SK-N-MC (cell line): Measurements from ENCODE around the gene STRIT1.

Experiments
- DNase-seq: peaks from one replicate; pipeline ENCODE4 v3.0.0-alpha.2; 2011; ENCODE audit warnings: low read depth, low spot score
- H3K27ac ChIP-seq: fragments of 200-600 bp; sonication (generic); 2 replicates; pipeline ENCODE4 v1.5.1; 2016; ENCODE audit warnings: mixed run types
- H3K36me3 ChIP-seq: fragments of 200-600 bp; sonication (generic); 2 replicates; pipeline ENCODE4 v1.6.1; 2017; ENCODE audit warnings: antibody characterized with exemption, low read length, mixed read lengths; ENCODE audit not compliant: insufficient read depth
- H3K4me3 ChIP-seq: fragments of 200-600 bp; sonication (generic); 2 replicates; pipeline ENCODE4 v1.5.1; 2016
- H3K9ac ChIP-seq: fragments of 200-600 bp; sonication (generic); 2 replicates; pipeline ENCODE4 v1.8.0; 2017; ENCODE audit warnings: mixed run types, mixed read lengths; ENCODE audit not compliant: insufficient read length
- H3K9me3 ChIP-seq: fragments of 200-600 bp; sonication (generic); 2 replicates; pipeline ENCODE4 v1.6.1; 2017; ENCODE audit warnings: low read depth, mild to moderate bottlenecking, antibody characterized with exemption, low read length, moderate library complexity, mixed read lengths
- EZH2 ChIP-seq: fragments of 200-600 bp; sonication (generic); IDR thresholded peaks from one replicate; pipeline ENCODE4 v1.6.1; 2017; ENCODE audit warnings: antibody characterized with exemption
- FOXP2 ChIP-seq: optimal IDR thresholded peaks from 2 replicates; pipeline ENCODE3; 2011; ENCODE audit warnings: mild to moderate bottlenecking, moderate library complexity; ENCODE audit not compliant: insufficient read depth; ENCODE audit errors: extremely low read length, control extremely low read depth
- POLR2AphosphoS5 ChIP-seq: IDR thresholded peaks from 2 replicates; pipeline ENCODE4 v1.6.1; 2012; ENCODE audit warnings: mild to moderate bottlenecking, low read depth, low read length, borderline replicate concordance

STRIT1 gene

GRCh38 chr3:155320934-155321333 is 27.5 kb upstream of the STRIT1 start:
- Histone ChIP-seq H3K27ac (no peak overlapping the region), H3K4me3 (no peak overlapping the region), H3K36me3 (no peaks in the 10 kb centered on the region), H3K9me3 (no peaks in the 10 kb centered on the region), H3K9ac (no peak overlapping the region)
- no peak for DNase-seq
- TF ChIP-seq EZH2 (no peak), POLR2AphosphoS5 (no peak), FOXP2 (no peak)

- no peaks in the 10 kb centered on the region for H3K36me3 ChIP-seq
- H3K9ac ChIP-seq, result no peak overlapping the region
- H3K4me3 ChIP-seq, result no peak overlapping the region
- no peaks in the 10 kb centered on the region for H3K9me3 ChIP-seq
- no peak for TF ChIP-seq FOXP2
- no peak for DNase-seq
- no peak overlapping the region for H3K27ac ChIP-seq
These were observed 25.3 kb upstream of the STRIT1 start for GRCh38 chr3:155318740-155319139.

- TF ChIP-seq EZH2, result no peak
- DNase-seq, result no peak
- no peak overlapping the region for H3K9ac ChIP-seq
These were observed 23.7 kb upstream of the STRIT1 start for GRCh38 chr3:155317211-155317610.

GRCh38 chr3:155316426-155316825 is 22.9 kb upstream of the STRIT1 start:
- H3K27ac ChIP-seq, result no peak overlapping the region
- no peak overlapping the region for H3K9ac ChIP-seq
- no peak overlapping the region for H3K4me3 ChIP-seq
- DNase-seq, result no peak
- H3K9me3 ChIP-seq, result no peaks in the 10 kb centered on the region
- no peaks in the 10 kb centered on the region for H3K36me3 ChIP-seq
- TF ChIP-seq FOXP2, result no peak
- TF ChIP-seq EZH2, result no peak
- TF ChIP-seq POLR2AphosphoS5, result no peak

More at GRCh38 chr3:155317211-155317610, 23.7 kb upstream of the STRIT1 start:
- H3K9me3 ChIP-seq, result no peaks in the 10 kb centered on the region
- no peaks in the 10 kb centered on the region for H3K36me3 ChIP-seq
- no peak overlapping the region for H3K4me3 ChIP-seq
- H3K27ac ChIP-seq, result no peak overlapping the region

GRCh38 chr3:155313916-155314315 is 20.4 kb upstream of the STRIT1 start:
- TF ChIP-seq POLR2AphosphoS5 (no peak), EZH2 (no peak)
- Histone ChIP-seq H3K36me3 (no peaks in the 10 kb centered on the region), H3K27ac (peak overlapping the region; percentile 23; the same call in 1 of the 2 replicates), H3K9ac (no peak overlapping the region), H3K4me3 (no peak overlapping the region), H3K9me3 (no peaks in the 10 kb centered on the region)
- DNase-seq, result no peak

GRCh38 chr3:155313300-155313699 is 19.8 kb upstream of the STRIT1 start:
- DNase-seq, result no peak
- no peak for TF ChIP-seq EZH2
- no peak for TF ChIP-seq POLR2AphosphoS5
- TF ChIP-seq FOXP2, result no peak

GRCh38 chr3:155312781-155313180 is 19.3 kb upstream of the STRIT1 start:
- TF ChIP-seq FOXP2, result no peak
- TF ChIP-seq POLR2AphosphoS5, result no peak
- no peak for TF ChIP-seq EZH2
- Histone ChIP-seq H3K4me3 (no peak overlapping the region), H3K9ac (no peak overlapping the region), H3K36me3 (no peaks in the 10 kb centered on the region), H3K9me3 (no peaks in the 10 kb centered on the region), H3K27ac (peak overlapping the region; percentile 23; the same call in 1 of the 2 replicates)
- DNase-seq, result no peak

More at GRCh38 chr3:155313300-155313699, 19.8 kb upstream of the STRIT1 start:
- no peak overlapping the region for H3K9ac ChIP-seq
- H3K4me3 ChIP-seq, result no peak overlapping the region
- peak overlapping the region; percentile 23 for H3K27ac ChIP-seq
- H3K36me3 ChIP-seq, result no peaks in the 10 kb centered on the region
- H3K9me3 ChIP-seq, result no peaks in the 10 kb centered on the region

- Histone ChIP-seq H3K27ac (no peak overlapping the region), H3K9ac (no peak overlapping the region), H3K9me3 (no peaks in the 10 kb centered on the region), H3K4me3 (no peak overlapping the region), H3K36me3 (no peaks in the 10 kb centered on the region)
- no peak for DNase-seq
- TF ChIP-seq FOXP2, result no peak
- TF ChIP-seq EZH2, result no peak
- TF ChIP-seq POLR2AphosphoS5, result no peak
These were observed 16.1 kb upstream of the STRIT1 start for GRCh38 chr3:155309581-155309980.

- DNase-seq, result no peak
These were observed 15.3 kb upstream of the STRIT1 start for GRCh38 chr3:155308831-155309230.

GRCh38 chr3:155307183-155307582 is 13.7 kb upstream of the STRIT1 start:
- Histone ChIP-seq H3K36me3 (no peaks in the 10 kb centered on the region), H3K4me3 (no peak overlapping the region), H3K27ac (no peak overlapping the region), H3K9me3 (no peaks in the 10 kb centered on the region), H3K9ac (no peak overlapping the region)
- no peak for DNase-seq
- TF ChIP-seq EZH2 (no peak), FOXP2 (no peak), POLR2AphosphoS5 (no peak)

More at GRCh38 chr3:155308831-155309230, 15.3 kb upstream of the STRIT1 start:
- Histone ChIP-seq H3K9me3 (no peaks in the 10 kb centered on the region), H3K27ac (no peak overlapping the region), H3K9ac (no peak overlapping the region), H3K4me3 (no peak overlapping the region), H3K36me3 (no peaks in the 10 kb centered on the region)
- TF ChIP-seq POLR2AphosphoS5 (no peak), FOXP2 (no peak), EZH2 (no peak)
